HG03469 (cell line): ENCODE measurements around the gene ATF6.

ENCODE experiments used
- ATAC-seq: cut with Tn5 transposase; IDR thresholded peaks from one replicate; pipeline ENCODE4 v1.9.1; 2021; ENCODE audit warnings: mild to moderate bottlenecking, moderate library complexity, moderate number of reproducible peaks; ENCODE audit not compliant: unreplicated experiment

ATF6 gene

GRCh38 chr1:161988413-161988812 is 222.3 kb downstream of the ATF6 start:
- ATAC-seq: no peak

GRCh38 chr1:161989108-161989507 is 223.0 kb downstream of the ATF6 start:
- ATAC-seq: no peak

- no peak for ATAC-seq
Measured at GRCh38 chr1:161989786-161990185, 223.7 kb downstream of the ATF6 start.

- ATAC-seq: no peak
Measured at GRCh38 chr1:161993576-161993975, 227.5 kb downstream of the ATF6 start.

DNA sequence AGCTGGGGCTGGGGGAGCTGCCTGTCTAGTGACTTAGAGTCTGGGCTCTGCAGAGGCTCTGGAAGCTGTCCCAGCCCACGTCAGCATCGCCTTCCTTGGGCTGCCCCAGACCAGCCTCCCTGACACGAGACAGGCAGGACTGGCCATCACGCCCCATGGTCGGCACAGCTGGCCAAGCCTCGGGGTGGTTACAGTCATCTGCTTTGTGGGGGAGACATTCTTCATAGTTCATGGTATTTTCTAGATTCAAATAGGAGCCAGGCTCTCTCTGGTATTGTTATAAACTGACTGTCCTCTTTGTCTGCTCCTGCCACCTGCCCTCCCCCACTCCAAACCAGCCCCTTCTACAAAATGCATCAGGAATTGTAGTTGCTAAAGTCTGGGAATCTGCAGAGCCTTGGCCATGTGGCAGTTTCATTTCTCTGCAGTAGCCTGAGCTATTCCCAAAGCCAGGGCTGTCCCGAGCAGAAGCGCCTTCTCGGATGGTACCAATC is 228.1 kb downstream of the ATF6 start:
- ATAC-seq: no peak

- ATAC-seq: no peak
Measured at GRCh38 chr1:161997152-161997551, 231.0 kb downstream of the ATF6 start.

GRCh38 chr1:161998811-161999210 is 232.7 kb downstream of the ATF6 start:
- ATAC-seq: no peak

- ATAC-seq: no peak
Measured at GRCh38 chr1:161999301-162000052, 233.4 kb downstream of the ATF6 start.

- ATAC-seq: no peak
Measured at GRCh38 chr1:162000053-162000420, 233.9 kb downstream of the ATF6 start.

DNA sequence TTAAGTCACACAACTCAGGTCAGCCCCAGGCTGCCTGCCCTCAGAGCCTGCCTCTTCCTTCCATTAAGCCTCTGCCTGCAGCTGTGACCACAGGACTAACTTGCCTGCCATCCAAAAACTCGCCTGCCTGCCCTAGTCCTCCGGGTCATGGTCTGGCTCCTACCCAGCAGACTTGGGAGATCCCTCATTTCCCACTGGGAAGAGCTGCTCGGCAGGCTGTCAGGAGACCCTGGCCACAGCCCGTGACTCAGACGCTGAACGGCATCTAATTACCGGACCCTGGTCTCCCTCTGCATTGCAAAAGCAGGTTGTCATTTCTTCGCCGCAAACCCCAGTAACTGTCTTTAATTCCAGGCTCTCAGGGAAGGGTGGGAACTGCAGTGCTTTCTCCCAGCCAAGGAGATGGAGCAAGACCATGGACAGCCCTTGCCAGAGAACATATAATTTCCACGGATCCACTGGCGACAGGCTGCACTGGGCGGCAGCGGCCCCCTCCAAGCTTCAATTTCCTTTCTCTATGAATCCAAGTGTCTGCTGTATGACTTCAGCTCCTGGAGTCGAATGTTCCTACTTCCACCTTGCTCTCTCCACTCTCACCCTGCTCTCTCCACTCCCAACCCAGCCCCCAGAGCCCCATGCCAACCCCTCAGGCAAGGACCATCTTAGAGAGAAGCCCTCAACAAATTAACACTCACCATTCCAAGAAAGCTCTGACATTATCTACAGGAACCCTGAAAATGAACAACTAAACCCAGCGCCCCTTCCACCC is 237.1 kb downstream of the ATF6 start:
- no peak for ATAC-seq

GRCh38 chr1:162003830-162004215 is 237.7 kb downstream of the ATF6 start:
- ATAC-seq: no peak

GRCh38 chr1:162004441-162004950 is 238.4 kb downstream of the ATF6 start:
- no peak for ATAC-seq

DNA sequence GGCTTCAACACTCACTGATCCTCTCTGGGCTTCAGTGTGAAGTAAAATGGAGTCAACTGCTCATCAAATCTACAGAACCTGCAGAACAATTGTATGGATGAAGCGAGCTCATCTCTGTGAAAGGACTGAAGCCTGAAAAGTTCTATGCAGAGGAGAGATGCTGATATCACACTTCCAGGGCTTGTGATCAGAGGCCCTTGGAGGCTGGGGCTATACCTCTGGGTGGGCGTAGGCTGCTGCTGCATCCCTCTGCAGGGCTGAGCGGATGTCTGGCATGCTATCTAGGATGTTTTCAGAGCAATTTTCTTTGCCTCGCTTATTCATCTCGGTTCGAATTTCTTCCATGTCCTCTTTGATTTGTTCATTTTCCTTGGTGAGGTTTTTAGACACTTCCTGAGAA is 240.0 kb downstream of the ATF6 start:
- no peak for ATAC-seq

DNA sequence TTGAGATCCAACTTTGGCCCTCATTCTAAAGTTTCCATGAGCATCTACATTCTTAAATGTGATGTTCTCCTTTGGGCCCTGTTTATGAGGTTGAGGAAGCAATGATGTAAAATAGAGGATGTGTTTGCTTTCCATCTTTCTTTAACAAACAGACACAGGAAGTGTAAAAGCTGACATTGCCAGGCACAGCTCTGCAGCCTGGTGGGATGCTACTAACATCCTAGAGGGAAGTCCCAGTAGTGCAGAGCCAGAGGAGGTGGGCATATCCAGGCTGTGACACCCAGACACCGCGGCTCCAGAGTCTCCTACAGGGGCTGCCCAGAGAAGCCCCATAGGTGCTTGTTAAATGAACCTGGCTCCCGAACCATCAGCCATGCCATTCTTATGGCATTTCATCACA is 241.3 kb downstream of the ATF6 start:
- ATAC-seq: no peak

DNA sequence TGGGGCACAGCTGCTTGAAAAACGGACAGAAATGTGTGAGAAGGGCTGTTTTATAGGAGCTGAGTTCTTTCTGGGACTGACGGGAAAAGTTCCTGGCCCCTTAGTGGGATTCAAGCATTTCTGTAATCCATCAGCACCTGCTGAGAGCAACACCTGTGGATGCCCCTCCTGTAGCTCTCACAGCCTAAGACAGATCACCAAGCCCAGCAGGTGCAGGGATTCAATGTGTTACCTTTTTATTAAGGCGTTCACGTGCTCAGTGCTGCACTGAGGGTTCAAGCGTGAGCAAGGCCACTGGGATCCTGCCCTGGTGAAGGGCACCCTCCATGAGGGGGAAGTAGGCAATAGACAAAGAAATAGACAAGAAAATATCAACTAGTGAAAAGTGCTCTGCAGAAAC is 242.7 kb downstream of the ATF6 start:
- no peak for ATAC-seq

DNA sequence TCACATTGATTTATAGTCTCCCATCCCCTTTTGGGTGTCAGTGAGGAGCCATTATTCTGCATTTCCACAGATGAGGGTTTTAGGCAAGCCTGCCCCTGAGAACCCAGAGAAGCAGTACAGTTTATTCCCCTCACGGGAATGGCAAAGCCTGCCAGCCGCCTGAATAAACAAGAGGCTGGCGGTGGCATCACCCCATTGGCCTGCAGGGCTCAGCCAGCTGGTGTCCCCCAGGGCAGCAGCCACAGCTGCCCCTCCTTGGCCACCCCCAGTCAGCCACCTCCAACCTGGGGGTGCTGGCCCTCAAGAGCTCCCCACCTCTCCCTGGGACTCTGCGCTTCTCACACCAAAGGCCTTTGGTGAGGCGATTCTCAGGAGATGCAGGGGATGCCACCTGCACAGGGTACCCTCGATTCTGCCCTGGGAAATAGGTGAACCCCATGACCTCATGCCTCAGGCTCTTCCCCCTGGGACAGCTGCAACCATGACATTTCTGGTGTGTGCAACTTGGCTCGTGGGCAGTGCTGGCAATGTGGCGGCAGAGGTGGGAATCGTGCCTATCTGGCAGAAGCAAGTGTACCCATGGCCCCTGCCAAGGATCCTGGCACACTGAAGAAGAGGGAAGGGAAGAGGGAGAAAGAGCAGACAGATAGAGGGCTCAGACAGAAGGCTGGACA is 243.5 kb downstream of the ATF6 start:
- no peak for ATAC-seq

DNA sequence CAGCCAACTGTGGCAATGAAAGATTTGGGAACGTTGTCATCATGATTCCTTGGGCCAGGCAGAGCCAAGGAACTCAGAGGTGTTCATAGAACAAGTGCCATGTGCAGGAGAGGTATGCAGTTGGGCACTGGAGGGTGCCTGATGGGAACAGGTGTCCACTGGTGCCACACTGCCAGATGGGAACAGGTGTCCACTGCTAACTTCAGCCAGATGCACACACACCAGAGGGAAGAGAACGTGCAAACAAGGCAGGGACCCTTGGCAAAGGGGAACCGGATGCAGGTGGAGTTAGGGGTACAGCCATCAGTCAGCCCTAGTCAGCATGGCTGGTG is 244.0 kb downstream of the ATF6 start:
- ATAC-seq: no peak

DNA sequence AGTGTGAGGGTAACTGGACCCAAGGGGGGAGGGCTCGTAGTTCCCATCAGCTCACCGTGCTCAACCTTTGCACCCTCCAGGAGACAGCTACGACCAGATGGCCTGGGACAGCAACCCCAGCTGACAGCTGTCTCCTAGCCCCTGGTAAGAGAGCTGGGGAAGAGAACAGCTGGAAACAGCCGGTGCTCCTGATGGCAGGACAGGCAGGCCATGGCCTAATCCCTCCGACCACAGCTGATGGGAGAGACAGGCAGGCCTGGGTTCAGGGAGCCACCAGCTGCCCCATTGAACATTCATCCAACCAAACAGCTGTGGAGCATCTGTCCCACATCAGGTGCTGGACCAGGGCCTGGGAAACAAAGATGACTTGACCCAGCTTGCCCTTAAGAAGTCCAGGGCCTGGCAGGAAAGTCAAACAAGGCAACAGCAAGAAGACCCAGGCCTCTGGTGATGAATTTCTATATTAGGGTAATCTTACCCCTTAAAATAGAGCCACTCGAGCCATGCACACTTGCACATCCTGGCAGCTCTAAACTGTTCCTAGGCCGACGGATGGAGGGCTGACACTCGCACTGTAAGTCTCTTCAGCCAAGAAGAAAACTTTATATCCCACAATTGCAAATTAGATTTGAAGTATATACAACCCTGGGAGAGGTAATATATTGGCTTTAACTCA is 245.4 kb downstream of the ATF6 start:
- ATAC-seq: no peak

DNA sequence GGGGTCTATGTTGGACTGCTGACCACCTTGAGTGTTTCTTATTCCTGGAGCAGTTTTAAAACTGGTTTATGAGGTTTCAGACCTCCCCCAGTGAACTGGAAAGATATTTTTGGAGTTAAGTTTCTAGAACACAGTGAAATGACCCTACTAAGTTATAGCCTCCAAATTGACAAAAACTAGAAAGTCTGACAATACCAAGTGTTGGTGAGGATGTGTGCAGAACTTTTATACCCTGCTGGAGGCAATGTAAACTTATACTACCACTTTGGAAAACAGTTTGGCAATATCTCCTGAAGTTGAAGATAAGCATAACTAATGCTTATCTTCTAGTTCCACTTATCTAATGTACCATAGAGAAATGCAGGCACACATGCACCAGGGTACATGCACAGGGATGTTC is 247.2 kb downstream of the ATF6 start:
- ATAC-seq: no peak
